Neural cell (in vitro differentiated cells): Measurements from ENCODE around the gene NUP98.

Experiments used
- EZH2 ChIP-seq: fragments of 200-600, 300-800 bp; shearing (Covaris generic), sonication (generic); IDR thresholded peaks from 2 replicates; pipeline ENCODE4 v1.6.1; 2014; ENCODE audit warnings: antibody characterized with exemption, low read length, borderline replicate concordance, mild to moderate bottlenecking; ENCODE audit not compliant: insufficient read depth, poor library complexity, severe bottlenecking
- POLR2AphosphoS5 ChIP-seq: IDR thresholded peaks from 2 replicates; pipeline ENCODE4 v1.6.1; 2012
- TF ChIP-seq, protein P1 (sequence below): fragments of 450-650 bp; IDR thresholded peaks from 2 replicates; pipeline ENCODE4 v1.5.1; 2014; ENCODE audit warnings: antibody characterized with exemption, mild to moderate bottlenecking, moderate library complexity; ENCODE audit not compliant: poor library complexity, severe bottlenecking

DNA sequence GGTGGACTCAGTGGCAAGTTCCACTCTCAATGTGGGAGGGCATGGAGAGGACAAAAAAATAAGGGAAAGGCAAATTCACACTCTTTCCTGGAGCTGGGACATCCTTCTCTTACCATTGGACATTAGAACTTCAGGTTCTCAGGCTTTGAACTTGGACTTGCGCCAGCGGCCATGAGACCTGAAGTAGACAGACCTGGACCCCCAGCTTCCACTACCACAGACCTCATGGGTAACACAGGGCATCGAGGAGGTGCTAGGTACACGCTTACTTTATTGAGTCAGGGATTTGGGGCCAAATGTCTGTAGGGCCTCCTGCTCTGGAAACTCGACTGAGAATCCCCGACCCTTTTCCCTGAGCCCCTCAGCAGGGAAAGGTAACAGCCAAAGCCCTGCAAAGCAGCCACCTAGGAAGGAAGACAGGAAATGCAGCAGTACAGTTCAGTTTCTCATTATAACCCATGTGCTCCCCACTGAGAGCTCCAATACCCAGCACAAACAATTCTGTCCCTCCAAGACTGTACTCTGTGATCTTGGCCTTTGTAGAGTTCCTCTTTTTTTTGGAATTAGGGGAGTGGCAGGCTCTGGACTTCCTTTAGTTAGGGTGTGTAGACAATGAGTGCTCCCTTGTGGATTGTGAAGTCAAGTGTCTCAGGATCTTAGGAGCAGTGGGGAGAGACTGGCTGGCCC is 131.9 kb downstream of the NUP98 start:
- TF ChIP-seq POLR2AphosphoS5 (no peak), EZH2 (no peak)
- TF ChIP-seq, protein P1, sequence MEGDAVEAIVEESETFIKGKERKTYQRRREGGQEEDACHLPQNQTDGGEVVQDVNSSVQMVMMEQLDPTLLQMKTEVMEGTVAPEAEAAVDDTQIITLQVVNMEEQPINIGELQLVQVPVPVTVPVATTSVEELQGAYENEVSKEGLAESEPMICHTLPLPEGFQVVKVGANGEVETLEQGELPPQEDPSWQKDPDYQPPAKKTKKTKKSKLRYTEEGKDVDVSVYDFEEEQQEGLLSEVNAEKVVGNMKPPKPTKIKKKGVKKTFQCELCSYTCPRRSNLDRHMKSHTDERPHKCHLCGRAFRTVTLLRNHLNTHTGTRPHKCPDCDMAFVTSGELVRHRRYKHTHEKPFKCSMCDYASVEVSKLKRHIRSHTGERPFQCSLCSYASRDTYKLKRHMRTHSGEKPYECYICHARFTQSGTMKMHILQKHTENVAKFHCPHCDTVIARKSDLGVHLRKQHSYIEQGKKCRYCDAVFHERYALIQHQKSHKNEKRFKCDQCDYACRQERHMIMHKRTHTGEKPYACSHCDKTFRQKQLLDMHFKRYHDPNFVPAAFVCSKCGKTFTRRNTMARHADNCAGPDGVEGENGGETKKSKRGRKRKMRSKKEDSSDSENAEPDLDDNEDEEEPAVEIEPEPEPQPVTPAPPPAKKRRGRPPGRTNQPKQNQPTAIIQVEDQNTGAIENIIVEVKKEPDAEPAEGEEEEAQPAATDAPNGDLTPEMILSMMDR: no peak
